Measurements from ENCODE around the gene BCAS3. TPM values are rescaled to one million over a fixed set of nuclear protein-coding genes. Genes with fewer than 3 reads are reported as not detected.

The BCAS3 gene
- polyA plus RNA-seq, 1 donor from 2014 or later, result 21.6 TPM

DNA sequence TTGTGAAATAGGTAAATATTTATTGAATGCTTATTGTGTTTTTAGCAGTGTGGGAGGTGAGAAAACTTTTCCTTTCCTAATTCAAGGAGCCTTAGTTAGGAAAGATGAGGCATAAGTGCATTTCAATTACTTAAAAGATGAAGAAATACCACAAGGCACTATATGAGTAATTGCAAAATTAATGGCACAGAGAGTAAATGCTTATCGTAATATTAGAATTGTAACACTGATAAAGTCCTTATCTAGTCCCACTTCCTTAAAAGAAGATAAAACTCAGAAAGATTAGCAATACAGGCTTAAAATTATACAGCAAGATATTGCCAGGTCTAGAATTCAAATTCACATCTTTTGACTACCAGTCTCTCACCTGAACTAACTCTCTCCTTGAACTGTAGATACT is 489.4 kb downstream of the BCAS3 start:
- no peak overlapping the region for H3K4me2 ChIP-seq (ENCODE audit: low read length)
- no peaks in the 10 kb centered on the region for H4K20me1 ChIP-seq (ENCODE audit: insufficient read depth)
- no peak overlapping the region for H3K9ac ChIP-seq (ENCODE audit: low read length)
- H3K4me3 ChIP-seq (ENCODE audit: low read length), result no peak overlapping the region
- no peaks in the 10 kb centered on the region for H3K9me2 ChIP-seq (ENCODE audit: insufficient read depth, low read length)
- H2AFZ ChIP-seq (ENCODE audit: low read depth, low read length), result no peak overlapping the region
- no peaks in the 10 kb centered on the region for H3K27me3 ChIP-seq (ENCODE audit: insufficient read depth, low read depth, low read length)
- no peak for TF ChIP-seq TAF1 (IDR thresholded peaks at IDR 0.05; ENCODE audit: low read depth)
- TF ChIP-seq, protein P1, sequence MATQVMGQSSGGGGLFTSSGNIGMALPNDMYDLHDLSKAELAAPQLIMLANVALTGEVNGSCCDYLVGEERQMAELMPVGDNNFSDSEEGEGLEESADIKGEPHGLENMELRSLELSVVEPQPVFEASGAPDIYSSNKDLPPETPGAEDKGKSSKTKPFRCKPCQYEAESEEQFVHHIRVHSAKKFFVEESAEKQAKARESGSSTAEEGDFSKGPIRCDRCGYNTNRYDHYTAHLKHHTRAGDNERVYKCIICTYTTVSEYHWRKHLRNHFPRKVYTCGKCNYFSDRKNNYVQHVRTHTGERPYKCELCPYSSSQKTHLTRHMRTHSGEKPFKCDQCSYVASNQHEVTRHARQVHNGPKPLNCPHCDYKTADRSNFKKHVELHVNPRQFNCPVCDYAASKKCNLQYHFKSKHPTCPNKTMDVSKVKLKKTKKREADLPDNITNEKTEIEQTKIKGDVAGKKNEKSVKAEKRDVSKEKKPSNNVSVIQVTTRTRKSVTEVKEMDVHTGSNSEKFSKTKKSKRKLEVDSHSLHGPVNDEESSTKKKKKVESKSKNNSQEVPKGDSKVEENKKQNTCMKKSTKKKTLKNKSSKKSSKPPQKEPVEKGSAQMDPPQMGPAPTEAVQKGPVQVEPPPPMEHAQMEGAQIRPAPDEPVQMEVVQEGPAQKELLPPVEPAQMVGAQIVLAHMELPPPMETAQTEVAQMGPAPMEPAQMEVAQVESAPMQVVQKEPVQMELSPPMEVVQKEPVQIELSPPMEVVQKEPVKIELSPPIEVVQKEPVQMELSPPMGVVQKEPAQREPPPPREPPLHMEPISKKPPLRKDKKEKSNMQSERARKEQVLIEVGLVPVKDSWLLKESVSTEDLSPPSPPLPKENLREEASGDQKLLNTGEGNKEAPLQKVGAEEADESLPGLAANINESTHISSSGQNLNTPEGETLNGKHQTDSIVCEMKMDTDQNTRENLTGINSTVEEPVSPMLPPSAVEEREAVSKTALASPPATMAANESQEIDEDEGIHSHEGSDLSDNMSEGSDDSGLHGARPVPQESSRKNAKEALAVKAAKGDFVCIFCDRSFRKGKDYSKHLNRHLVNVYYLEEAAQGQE (IDR thresholded peaks at IDR 0.05; ENCODE audit: borderline replicate concordance), result no peak
- TF ChIP-seq SMC3 (conservative IDR thresholded peaks at IDR 0.05; ENCODE audit: poor library complexity), result no peak
- TF ChIP-seq POLR2AphosphoS5 (IDR thresholded peaks at IDR 0.05), result no peak
- TF ChIP-seq EZH2 (IDR thresholded peaks at IDR 0.05; ENCODE audit: borderline replicate concordance, insufficient read depth, low read length, poor library complexity, severe bottlenecking), result no peak
- TF ChIP-seq MXI1 (conservative IDR thresholded peaks at IDR 0.05; ENCODE audit: poor library complexity, severe bottlenecking), result no peak
- no peaks in the 10 kb centered on the region for H3F3A ChIP-seq (ENCODE audit: insufficient read depth, low read length, poor library complexity, severe bottlenecking)
- no peak overlapping the region for H3K27ac ChIP-seq (ENCODE audit: low read length)
- no peaks in the 10 kb centered on the region for H3K79me2 ChIP-seq (replicated peaks; ENCODE audit: insufficient read depth, low read length)
- no peaks in the 10 kb centered on the region for H3K36me3 ChIP-seq (ENCODE audit: insufficient read depth, low read length)
- no peaks in the 10 kb centered on the region for H3K9me3 ChIP-seq (ENCODE audit: low read length)

DNA sequence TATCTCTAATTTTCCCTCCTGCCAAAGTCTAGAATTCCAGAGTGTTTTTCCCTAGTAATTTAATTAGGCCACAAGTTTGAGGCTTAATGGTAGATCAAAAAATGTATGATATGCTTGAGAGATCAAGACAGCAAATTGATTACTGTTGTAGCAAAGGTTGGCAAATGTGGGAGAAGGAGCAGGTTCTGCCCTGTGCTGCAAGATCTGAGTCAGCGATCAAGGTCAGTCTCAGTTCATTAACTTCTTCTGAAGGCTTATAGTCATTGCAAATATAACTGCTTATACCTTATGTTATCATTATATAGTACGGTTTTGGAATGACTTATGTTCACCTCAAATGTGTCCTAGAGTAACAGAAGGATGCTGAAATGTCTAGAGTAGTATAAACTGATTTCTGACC is 490.9 kb downstream of the BCAS3 start:
- H3K27me3 ChIP-seq (ENCODE audit: insufficient read depth, low read depth, low read length), result no peaks in the 10 kb centered on the region
- no peaks in the 10 kb centered on the region for H3K9me2 ChIP-seq (ENCODE audit: insufficient read depth, low read length)
- H3K27ac ChIP-seq (ENCODE audit: low read length), result no peak overlapping the region
- TF ChIP-seq, protein P2, sequence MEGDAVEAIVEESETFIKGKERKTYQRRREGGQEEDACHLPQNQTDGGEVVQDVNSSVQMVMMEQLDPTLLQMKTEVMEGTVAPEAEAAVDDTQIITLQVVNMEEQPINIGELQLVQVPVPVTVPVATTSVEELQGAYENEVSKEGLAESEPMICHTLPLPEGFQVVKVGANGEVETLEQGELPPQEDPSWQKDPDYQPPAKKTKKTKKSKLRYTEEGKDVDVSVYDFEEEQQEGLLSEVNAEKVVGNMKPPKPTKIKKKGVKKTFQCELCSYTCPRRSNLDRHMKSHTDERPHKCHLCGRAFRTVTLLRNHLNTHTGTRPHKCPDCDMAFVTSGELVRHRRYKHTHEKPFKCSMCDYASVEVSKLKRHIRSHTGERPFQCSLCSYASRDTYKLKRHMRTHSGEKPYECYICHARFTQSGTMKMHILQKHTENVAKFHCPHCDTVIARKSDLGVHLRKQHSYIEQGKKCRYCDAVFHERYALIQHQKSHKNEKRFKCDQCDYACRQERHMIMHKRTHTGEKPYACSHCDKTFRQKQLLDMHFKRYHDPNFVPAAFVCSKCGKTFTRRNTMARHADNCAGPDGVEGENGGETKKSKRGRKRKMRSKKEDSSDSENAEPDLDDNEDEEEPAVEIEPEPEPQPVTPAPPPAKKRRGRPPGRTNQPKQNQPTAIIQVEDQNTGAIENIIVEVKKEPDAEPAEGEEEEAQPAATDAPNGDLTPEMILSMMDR (IDR thresholded peaks at IDR 0.05; ENCODE audit: poor library complexity, severe bottlenecking), result no peak
- no peak for TF ChIP-seq EZH2 (IDR thresholded peaks at IDR 0.05; ENCODE audit: borderline replicate concordance, insufficient read depth, low read length, poor library complexity, severe bottlenecking)
- TF ChIP-seq EP300 (conservative IDR thresholded peaks at IDR 0.05; ENCODE audit: poor library complexity, severe bottlenecking), result no peak
- TF ChIP-seq RAD21 (conservative IDR thresholded peaks at IDR 0.05), result no peak
- no peaks in the 10 kb centered on the region for H3K79me2 ChIP-seq (replicated peaks; ENCODE audit: insufficient read depth, low read length)
- H3K9ac ChIP-seq (ENCODE audit: low read length), result no peak overlapping the region
- H3K9me3 ChIP-seq (ENCODE audit: low read length), result no peaks in the 10 kb centered on the region
- H3K4me2 ChIP-seq (ENCODE audit: low read length), result no peak overlapping the region
- H3K4me3 ChIP-seq (ENCODE audit: low read length), result no peak overlapping the region
- no peaks in the 10 kb centered on the region for H3K36me3 ChIP-seq (ENCODE audit: insufficient read depth, low read length)
- H4K20me1 ChIP-seq (ENCODE audit: insufficient read depth), result no peaks in the 10 kb centered on the region
- no peak overlapping the region for H2AFZ ChIP-seq (ENCODE audit: low read depth, low read length)
- H3F3A ChIP-seq (ENCODE audit: insufficient read depth, low read length, poor library complexity, severe bottlenecking), result no peaks in the 10 kb centered on the region

DNA sequence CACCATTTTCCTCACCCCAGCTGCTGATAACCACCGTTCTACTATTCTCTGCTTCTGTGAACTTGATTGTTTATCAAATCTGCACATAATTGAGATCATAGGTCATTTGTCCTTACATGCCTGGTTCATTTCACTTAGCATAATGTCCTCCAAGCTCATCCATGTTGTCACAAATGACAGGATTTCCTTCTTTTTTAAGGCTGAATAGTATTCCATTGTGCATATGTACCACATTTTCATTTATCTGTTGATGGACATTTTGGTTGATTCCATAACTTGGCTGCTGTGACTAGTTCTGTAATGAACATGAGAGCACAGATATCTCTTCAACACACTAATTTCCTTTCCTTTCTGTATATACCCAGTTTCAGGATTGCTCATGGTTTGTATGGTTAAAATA is 496.7 kb downstream of the BCAS3 start:
- Histone ChIP-seq H3K9me2 (ENCODE audit: insufficient read depth, low read length) (no peaks in the 10 kb centered on the region), H3F3A (ENCODE audit: insufficient read depth, low read length, poor library complexity, severe bottlenecking) (no peaks in the 10 kb centered on the region), H4K20me1 (ENCODE audit: insufficient read depth) (no peaks in the 10 kb centered on the region), H3K36me3 (ENCODE audit: insufficient read depth, low read length) (no peaks in the 10 kb centered on the region), H3K9ac (ENCODE audit: low read length) (no peak overlapping the region), H3K79me2 (replicated peaks; ENCODE audit: insufficient read depth, low read length) (no peaks in the 10 kb centered on the region), H3K27ac (ENCODE audit: low read length) (no peak overlapping the region), H3K4me2 (ENCODE audit: low read length) (no peak overlapping the region), H3K9me3 (ENCODE audit: low read length) (no peaks in the 10 kb centered on the region), H3K4me3 (ENCODE audit: low read length) (no peak overlapping the region), H3K27me3 (ENCODE audit: insufficient read depth, low read depth, low read length) (no peaks in the 10 kb centered on the region), H2AFZ (ENCODE audit: low read depth, low read length) (no peak overlapping the region)
- TF ChIP-seq TAF1 (IDR thresholded peaks at IDR 0.05; ENCODE audit: low read depth) (no peak), SMC3 (conservative IDR thresholded peaks at IDR 0.05; ENCODE audit: poor library complexity) (no peak), EP300 (conservative IDR thresholded peaks at IDR 0.05; ENCODE audit: poor library complexity, severe bottlenecking) (no peak), RAD21 (conservative IDR thresholded peaks at IDR 0.05) (no peak), MXI1 (conservative IDR thresholded peaks at IDR 0.05; ENCODE audit: poor library complexity, severe bottlenecking) (no peak), POLR2AphosphoS5 (IDR thresholded peaks at IDR 0.05) (no peak), EZH2 (IDR thresholded peaks at IDR 0.05; ENCODE audit: borderline replicate concordance, insufficient read depth, low read length, poor library complexity, severe bottlenecking) (no peak)
- TF ChIP-seq, protein P1 (IDR thresholded peaks at IDR 0.05; ENCODE audit: borderline replicate concordance), result no peak
- TF ChIP-seq, protein P2 (IDR thresholded peaks at IDR 0.05; ENCODE audit: poor library complexity, severe bottlenecking), result no peak
